NCI-H524 (cell line): ENCODE results near the gene TRRAP.

Experiments
- DNase-seq, 2 experiments: peaks; one replicate each; lab custom pipeline; 2025; lab: John Stamatoyannopoulos, UW

The TRRAP gene

GRCh38 chr7:99061001-99061776, 182.9 kb downstream of the TRRAP start:
- DNase-seq = no peak
